CD4-positive, alpha-beta T cell treated with Interleukin-12 subunit alpha and Interleukin-12 subunit beta, for 1 hour (primary cell): ENCODE results near the gene CLDN19.
"Not testable (repeated sequence)": the region's sequence is repeated elsewhere in the genome, so short reads cannot be mapped to it uniquely, and the experiment has no call there.

ENCODE experiments used
- DNase-seq: peaks from one replicate; pipeline ENCODE4 v3.0.0-alpha.2; 2020

The CLDN19 gene

GRCh38 chr1:42758641-42759040, 18.6 kb upstream of the CLDN19 start:
- no peak for DNase-seq

DNA sequence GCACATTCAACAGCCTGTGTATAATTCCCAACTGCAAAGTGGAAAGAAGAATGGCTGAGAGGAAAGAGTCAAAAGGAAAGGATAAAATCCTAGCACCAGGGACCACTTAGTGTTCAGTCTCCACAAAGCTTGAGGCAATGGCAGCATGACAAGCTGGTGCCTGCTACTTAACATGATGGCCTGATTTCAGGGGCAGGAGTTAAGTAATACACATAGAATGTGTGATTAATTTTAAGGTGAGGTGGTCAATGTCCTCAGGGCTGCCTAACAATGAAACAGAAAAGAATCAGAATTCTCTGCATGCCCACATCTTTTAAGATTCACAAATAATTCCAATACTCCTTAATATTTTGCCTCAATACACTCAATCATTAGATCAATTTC, 17.8 kb upstream of the CLDN19 start:
- no peak for DNase-seq

DNA sequence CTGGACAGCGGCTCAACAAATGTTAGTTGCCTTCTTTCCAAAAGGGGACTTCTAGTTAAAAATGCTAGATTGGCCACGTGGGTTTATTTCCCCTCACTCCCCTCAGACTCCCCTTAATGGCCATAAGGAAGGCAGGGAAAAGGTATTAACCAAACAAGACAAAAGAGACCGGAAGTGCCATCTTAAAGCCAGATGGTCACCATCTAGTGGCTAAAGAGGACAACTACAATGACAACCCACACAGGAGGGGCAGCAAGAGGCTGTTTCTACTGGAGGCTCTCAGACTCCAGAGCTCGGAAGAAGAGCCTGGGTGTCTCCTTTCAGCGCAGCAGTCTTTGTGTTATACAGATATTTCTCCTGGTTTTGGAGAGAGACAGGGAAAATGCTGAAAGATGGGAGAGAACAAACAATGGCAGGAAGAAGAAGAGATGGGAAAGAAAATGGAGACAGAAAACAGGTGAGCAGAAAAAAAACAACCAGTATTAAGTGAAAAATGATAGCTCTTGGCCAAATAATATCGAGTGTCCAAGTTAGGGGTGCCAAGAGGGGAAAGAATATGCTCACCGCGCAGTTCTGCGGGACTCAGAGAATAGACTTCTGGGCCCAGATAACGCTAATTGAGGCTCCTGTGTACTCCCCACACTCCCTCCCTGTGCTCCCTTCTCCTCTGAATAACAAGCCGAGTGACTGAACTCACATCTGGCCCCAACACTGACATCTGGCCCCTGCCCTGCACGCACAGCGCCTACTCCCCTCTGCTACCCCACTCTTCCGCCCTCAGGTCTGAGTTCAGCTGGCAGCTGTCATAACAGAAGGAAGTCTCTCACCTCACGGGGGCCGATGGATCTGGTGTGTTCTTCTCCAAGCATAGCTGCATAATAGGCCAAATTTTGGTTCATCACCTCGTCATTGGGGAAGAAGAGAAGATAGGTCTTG, 17.2 kb upstream of the CLDN19 start:
- peak; percentile 38 for DNase-seq

- no peak for DNase-seq
Measured at GRCh38 chr1:42753070-42753469, 13.0 kb upstream of the CLDN19 start.

GRCh38 chr1:42752284-42752683, 12.2 kb upstream of the CLDN19 start:
- DNase-seq, result no peak

GRCh38 chr1:42751511-42752070, 11.6 kb upstream of the CLDN19 start:
- DNase-seq, result not testable (repeated sequence)

DNA sequence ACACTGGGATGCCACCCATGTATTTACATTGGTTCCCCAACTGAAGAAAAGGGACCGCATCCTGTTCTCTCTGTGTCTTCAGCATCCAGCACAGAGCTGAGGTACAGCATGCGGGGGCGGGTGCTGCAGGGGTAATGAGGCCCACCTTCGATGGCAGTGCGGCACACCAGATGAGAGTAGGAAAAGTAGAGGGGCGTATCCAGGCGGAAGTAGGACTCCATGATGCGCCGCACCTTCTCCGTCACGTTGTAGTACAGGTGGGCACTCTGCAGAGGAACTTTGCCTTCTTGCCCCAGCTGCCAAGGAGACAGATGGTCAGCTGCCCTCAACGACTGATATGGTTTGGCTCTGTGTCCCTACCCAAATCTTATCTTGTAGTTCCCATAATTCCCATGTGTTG, 10.0 kb upstream of the CLDN19 start:
- DNase-seq, result no peak

- no peak for DNase-seq
Measured at GRCh38 chr1:42748461-42749410, 8.7 kb upstream of the CLDN19 start.

GRCh38 chr1:42748021-42748420, 8.0 kb upstream of the CLDN19 start:
- DNase-seq, result no peak

GRCh38 chr1:42747125-42747524, 7.1 kb upstream of the CLDN19 start:
- peak; percentile 50 for DNase-seq

DNA sequence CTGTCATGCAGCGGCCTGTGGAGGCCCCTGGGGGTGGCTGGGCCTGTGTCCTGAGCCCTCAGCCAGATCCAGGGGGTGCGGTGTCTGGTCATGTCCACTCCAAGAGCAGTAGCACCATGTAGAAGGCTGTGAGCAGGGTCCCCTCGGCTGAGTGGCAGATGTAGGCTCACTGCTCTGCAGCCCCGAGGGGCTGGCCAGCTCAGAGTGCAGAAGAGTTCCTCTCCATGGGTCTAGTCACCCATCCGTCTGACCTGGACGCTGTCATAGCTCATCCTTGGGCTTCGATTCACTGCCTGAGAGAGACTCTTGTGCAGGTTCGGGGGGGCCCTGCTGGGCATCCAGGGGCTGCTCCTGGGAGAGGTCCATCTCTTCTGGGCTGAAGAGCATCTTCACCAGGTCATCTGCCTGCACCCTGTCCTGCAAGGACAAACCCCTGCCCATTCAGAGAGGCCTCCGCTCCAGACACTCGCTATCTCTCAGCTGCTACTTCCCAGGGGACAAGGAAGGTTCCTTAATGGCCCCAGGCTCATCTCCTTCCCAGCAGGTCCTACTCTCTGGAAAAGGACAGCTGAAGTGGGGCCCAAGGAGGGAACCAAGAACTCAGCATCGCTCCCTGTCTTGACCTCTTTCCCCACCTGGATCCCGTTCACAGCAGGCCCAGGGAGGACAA, 6.5 kb upstream of the CLDN19 start:
- no peak for DNase-seq

GRCh38 chr1:42745851-42746250, 5.8 kb upstream of the CLDN19 start:
- DNase-seq, result no peak

DNA sequence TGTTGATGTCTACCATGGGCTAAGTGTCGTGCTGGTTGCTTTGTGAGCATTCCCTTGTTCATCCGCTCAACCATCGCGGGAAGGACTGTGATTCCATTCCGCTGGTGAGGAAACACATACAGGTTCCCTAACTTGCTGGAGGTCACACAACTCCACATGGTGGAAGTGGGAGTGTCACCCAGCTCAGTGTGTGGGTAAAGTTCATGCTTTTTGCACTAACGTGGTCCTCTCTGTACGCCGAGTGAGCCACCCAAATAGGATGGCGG, 4.0 kb upstream of the CLDN19 start:
- no peak for DNase-seq

DNA sequence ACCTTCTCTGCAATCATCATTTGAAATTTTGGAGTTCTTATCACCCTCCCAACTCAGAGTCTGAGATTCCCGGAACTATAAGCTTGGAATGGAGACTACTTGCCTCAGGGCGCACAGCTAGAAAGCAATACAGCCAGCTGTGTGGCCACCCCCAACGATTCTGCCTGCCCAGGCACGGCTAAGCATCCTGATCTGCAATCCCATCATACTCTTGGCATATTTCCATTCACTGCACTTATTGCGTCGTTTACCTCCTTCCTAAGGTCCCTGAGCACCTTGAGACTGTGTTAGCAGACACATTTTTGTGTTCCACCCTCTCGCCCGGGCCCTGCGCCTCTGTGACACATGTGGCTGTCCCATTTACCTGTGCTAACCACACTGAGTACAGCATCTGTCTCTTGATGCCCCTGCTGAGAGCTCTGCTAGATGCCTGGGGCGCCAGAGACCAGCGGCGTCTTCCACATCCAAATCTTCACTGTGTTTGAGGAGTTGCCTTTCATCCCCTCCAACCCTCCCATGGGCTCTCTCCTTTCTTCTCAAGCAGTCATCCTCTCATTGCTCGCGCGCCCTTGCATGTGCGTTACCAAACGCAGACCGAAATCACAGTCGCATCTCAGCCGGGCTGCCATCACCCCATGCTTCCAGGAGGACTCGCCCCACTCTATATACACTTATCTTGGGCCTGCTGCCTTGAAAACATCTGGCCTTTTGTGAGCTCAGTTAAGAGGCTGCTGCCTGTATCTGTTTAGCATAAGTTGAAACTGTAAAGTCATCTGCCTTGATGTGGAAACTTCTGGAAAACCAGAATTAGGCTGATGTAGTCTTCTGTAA, 3.5 kb upstream of the CLDN19 start:
- no peak for DNase-seq

- DNase-seq, result no peak
Measured at GRCh38 chr1:42742617-42743316, 2.7 kb upstream of the CLDN19 start.

GRCh38 chr1:42742141-42742540, 2.1 kb upstream of the CLDN19 start:
- DNase-seq, result no peak

GRCh38 chr1:42741706-42742105, 1.7 kb upstream of the CLDN19 start:
- no peak for DNase-seq

DNA sequence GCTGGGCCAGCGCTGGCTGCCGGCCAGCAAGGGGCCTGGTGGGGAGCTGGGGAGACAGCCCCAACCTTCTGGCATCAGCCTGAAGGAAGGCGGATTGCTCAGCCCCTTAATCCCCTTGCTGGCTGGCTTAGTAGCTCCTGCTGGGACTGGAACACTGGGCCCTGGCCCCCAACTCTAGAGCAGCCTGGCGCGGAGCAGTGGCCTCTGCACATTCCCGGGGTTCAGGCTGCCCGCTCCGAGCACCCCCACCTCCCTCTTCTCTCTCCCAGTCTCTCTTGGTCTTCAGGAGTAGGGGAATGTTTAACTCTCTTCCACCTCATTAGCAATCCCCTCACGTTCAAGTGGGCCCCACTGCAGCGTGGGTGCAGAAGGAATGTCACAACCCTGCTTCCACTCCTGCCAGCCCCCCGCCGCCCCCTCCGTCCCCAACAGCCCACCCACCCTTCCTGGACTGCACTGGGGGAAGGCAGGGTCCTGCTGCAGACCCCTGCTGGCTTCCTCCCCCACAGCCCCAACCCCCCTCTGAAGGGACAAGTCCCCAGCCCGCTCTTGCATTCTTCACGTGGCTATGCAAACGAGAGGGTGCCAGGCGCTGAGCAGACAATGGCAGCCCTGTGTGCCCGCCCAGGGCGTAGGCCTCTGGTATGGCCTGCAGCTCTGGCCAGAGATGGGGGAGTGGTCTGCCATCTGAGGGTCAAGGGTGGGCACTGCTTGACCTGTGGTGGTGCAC, 980 bp upstream of the CLDN19 start:
- no peak for DNase-seq

DNA sequence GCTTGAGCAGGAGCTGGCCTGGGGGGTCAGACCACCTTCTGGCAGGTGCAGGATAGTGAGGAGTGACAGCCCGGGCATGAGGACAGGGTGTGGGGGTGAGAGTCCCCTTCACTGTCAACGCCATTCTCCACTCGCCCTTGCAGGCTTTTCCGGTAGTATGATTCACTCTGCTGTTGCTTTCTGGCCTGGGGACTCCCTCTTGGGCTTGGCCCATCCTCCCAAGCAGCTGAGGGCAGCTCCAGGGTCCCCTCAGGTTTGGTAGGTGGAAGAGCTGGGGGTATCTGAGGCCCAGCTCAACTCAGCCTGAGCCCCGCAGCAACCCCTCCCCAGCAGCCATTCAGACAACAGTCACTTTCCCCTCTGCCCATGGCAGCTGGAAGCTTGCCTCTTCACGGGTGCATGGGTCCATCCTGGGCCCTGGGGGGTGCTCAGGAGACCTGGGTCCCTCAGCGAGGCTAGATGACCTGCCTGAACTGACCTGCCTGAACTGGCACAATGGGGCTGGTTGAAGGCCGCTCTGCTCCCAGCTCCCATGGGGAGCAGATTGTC, 1.3 kb downstream of the CLDN19 start:
- DNase-seq, result no peak

GRCh38 chr1:42737986-42738677, 1.9 kb downstream of the CLDN19 start:
- no peak for DNase-seq
